OCI-LY7 (cell line): ENCODE results near the gene TTC33. TPM values are rescaled to one million over a fixed set of nuclear protein-coding genes. Genes with fewer than 3 reads are reported as not detected.

Source experiments
- BruUV-seq: library from RNA; stranded (reverse); fragments of 400-500 nt; replicated peaks from 2 replicates; lab custom pipeline; 2021; lab: Mats Ljungman, UMichigan
- CTCF ChIA-PET: fragments of 300-600 bp; sonication (Branson Sonifier 250); formaldehyde crosslinking; loops from one replicate; lab custom pipeline; 2022; ENCODE audit warnings: antibody characterized with exemption; ENCODE audit not compliant: unreplicated experiment; lab: Charles Lee
- POLR2A ChIA-PET: fragments of 300-600 bp; sonication (Branson Sonifier 250); formaldehyde crosslinking; loops from one replicate; lab custom pipeline; 2022; ENCODE audit warnings: antibody characterized with exemption; lab: Charles Lee
- DNase-seq: peaks from one replicate; pipeline ENCODE4 v3.0.0-alpha.2; 2015; ENCODE audit warnings: low spot score
- H2AFZ ChIP-seq: fragments of 200-600 bp; sonication (generic), shearing (Covaris generic); 2 replicates; pipeline ENCODE4 v1.6.1; 2014; ENCODE audit warnings: mild to moderate bottlenecking, antibody characterized with exemption, low read length, moderate library complexity
- H3K27ac ChIP-seq: fragments of 200-600 bp; sonication (generic); 2 replicates; pipeline ENCODE4 v1.5.1; 2014; ENCODE audit warnings: mixed run types, low read depth, mild to moderate bottlenecking, moderate library complexity, low read length, inconsistent platforms; ENCODE audit not compliant: poor library complexity, severe bottlenecking
- H3K36me3 ChIP-seq: fragments of 200-600 bp; sonication (generic); 2 replicates; pipeline ENCODE4 v1.6.1; 2014; ENCODE audit warnings: mild to moderate bottlenecking, antibody characterized with exemption, low read length, moderate library complexity, mixed read lengths; ENCODE audit not compliant: insufficient read depth
- H3K4me1 ChIP-seq: fragments of 200-600 bp; sonication (generic); 2 replicates; pipeline ENCODE4 v1.5.1; 2014; ENCODE audit warnings: mild to moderate bottlenecking, low read length; ENCODE audit not compliant: insufficient read depth, poor library complexity, severe bottlenecking
- H3K4me2 ChIP-seq: fragments of 200-600 bp; sonication (generic); 2 replicates; pipeline ENCODE4 v1.6.1; 2014; ENCODE audit warnings: mild to moderate bottlenecking, low read length
- H3K4me3 ChIP-seq: fragments of 200-600 bp; sonication (generic); 2 replicates; pipeline ENCODE4 v1.5.1; 2014; ENCODE audit warnings: mild to moderate bottlenecking, low read depth, low read length; ENCODE audit not compliant: poor library complexity, severe bottlenecking
- H3K79me2 ChIP-seq: fragments of 200-600 bp; sonication (generic); 2 replicates; pipeline ENCODE4 v1.6.1; 2016; ENCODE audit warnings: low read depth, mild to moderate bottlenecking, low read length, moderate library complexity, mixed read lengths; ENCODE audit not compliant: insufficient read depth
- H3K9me2 ChIP-seq: fragments of 200-600 bp; sonication (generic); 2 replicates; pipeline ENCODE4 v1.6.1; 2016; ENCODE audit warnings: mild to moderate bottlenecking, low read length, mixed read lengths; ENCODE audit not compliant: insufficient read depth
- H3K9me3 ChIP-seq: fragments of 200-600 bp; sonication (generic); 2 replicates; pipeline ENCODE4 v1.6.1; 2014; ENCODE audit warnings: mild to moderate bottlenecking, mixed run types, low read length, mixed read lengths
- H4K20me1 ChIP-seq: fragments of 200-600 bp; sonication (generic); 2 replicates; pipeline ENCODE4 v1.6.1; 2014; ENCODE audit warnings: mild to moderate bottlenecking, antibody characterized with exemption, low read length, moderate library complexity, mixed read lengths; ENCODE audit not compliant: insufficient read depth
- CTCF ChIP-seq: fragments of 200-600 bp; sonication (generic); conservative IDR thresholded peaks from 2 replicates; pipeline ENCODE4 v1.5.1; 2014; ENCODE audit warnings: mild to moderate bottlenecking, antibody characterized with exemption, low read length, moderate library complexity, mixed read lengths
- EZH2phosphoT487 ChIP-seq: fragments of 200-600 bp; sonication (generic); IDR thresholded peaks from 2 replicates; pipeline ENCODE4 v1.6.1; 2018; ENCODE audit warnings: low read depth, borderline replicate concordance, mild to moderate bottlenecking, mixed run types, antibody characterized with exemption, low read length, moderate library complexity, mixed read lengths
- intact Hi-C: fragments of 100-400 bp; cut with micrococcal nuclease; formaldehyde crosslinking; loops from one replicate; pipeline ENCODE4 v1.10.0; 2022; ENCODE audit not compliant: unreplicated experiment
- total RNA-seq, 2 experiments: library from RNA; depleted of rRNA in 1 of 2; stranded (reverse); fragments of >200 nt in 1 of 2; shearing (Covaris generic) in 1 of 2; gene quantifications; 2 replicates each; pipeline ENCODE4 v1.2.3, GENCODE V29; 2014 to 2022

The TTC33 gene
- total RNA-seq, 2 experiments from 2014 or later: 15.9 to 20.5 TPM

DNA sequence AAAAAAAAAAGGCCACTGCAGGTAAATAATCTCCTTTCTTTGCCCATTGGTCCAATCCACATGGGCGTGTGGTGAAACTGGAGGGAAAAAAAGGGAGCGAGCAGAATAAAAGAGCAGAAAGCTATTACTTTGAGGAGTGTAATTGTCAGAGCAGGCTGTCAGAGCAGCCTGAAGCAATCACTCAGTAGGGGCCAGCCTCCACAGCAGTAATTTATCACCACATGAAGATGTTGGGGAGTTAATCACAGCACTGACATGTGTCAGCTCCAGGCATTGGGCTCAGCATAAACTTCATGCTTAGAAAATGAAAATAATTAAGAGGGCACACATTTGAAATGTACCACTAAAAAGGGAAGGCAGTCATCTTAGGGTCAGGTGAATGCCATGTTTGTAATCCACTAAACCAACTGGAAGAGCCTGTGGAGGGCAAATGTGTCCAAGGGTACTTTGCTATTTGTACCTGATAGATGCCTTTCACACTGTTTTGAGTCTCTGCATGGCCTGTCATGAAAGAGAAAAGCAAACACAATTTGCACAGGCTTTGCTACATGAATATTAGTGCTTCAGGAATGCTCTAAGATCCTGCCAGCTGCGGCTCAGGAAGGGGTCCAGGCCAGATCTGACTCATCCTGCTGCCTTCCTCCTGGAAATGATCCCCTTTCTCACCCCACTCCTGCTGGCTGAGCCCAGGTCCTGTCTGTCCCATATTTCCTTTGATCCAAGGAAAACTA is 79.0 kb downstream of the TTC33 start:
- H2AFZ ChIP-seq: no peak overlapping the region
- DNase-seq: no peak
- H3K4me2 ChIP-seq: no peak overlapping the region

GRCh38 chr5:40675396-40676133 is 80.2 kb downstream of the TTC33 start:
- H4K20me1 ChIP-seq: no peaks in the 10 kb centered on the region
- no peaks in the 10 kb centered on the region for H3K36me3 ChIP-seq
- DNase-seq: no peak
- CTCF ChIA-PET: no interaction called here
- BruUV-seq: no TSS peak
- TF ChIP-seq CTCF (no peak), EZH2phosphoT487 (no peak)
- peaks cover 13% of the 10 kb centered on the region for H3K4me1 ChIP-seq
- no peaks in the 10 kb centered on the region for H3K9me2 ChIP-seq
- H3K9me3 ChIP-seq: no peaks in the 10 kb centered on the region
- no peaks in the 10 kb centered on the region for H3K79me2 ChIP-seq
- H2AFZ ChIP-seq: no peak overlapping the region
- intact Hi-C loops: loop anchor here (5.0 kb wide), 1 partner anchor 188 kb away; no protein-coding TSS in a partner anchor
- H3K4me3 ChIP-seq: no peak overlapping the region
- H3K4me2 ChIP-seq: no peak overlapping the region
- POLR2A ChIA-PET: interaction anchor here (0.6 to 0.7 kb wide), 2 partner anchors 24 to 66 kb away, joined by 3 to 4 read pairs; no protein-coding TSS in a partner anchor
- H3K27ac ChIP-seq: no peak overlapping the region

More for the DNA sequence above, 79.0 kb downstream of the TTC33 start:
- no peaks in the 10 kb centered on the region for H3K36me3 ChIP-seq
- ChIA-PET CTCF (no interaction called here), POLR2A (interaction anchor here (0.6 to 0.7 kb wide), 2 partner anchors 22 to 399 kb away, joined by 3 read pairs; no protein-coding TSS in a partner anchor)
- peaks cover 15% of the 10 kb centered on the region for H3K4me1 ChIP-seq
- H3K9me3 ChIP-seq: no peaks in the 10 kb centered on the region
- H3K9me2 ChIP-seq: no peaks in the 10 kb centered on the region
- intact Hi-C loops: loop anchor here (5.0 kb wide), 1 partner anchor 189 kb away; no protein-coding TSS in a partner anchor
- H3K27ac ChIP-seq: no peak overlapping the region
- TF ChIP-seq CTCF (no peak), EZH2phosphoT487 (no peak)
- no peaks in the 10 kb centered on the region for H3K79me2 ChIP-seq
- no peak overlapping the region for H3K4me3 ChIP-seq
- no peaks in the 10 kb centered on the region for H4K20me1 ChIP-seq
- no TSS peak for BruUV-seq
